CD4-positive, alpha-beta memory T cell (primary cell): Measurements from ENCODE around the gene SPEN. TPM values are rescaled to one million over a fixed set of nuclear protein-coding genes. Genes with fewer than 3 reads are reported as not detected.

Experiments
- CTCF ChIA-PET: fragments of 350-600 bp; sonication (Branson Sonifier 250); formaldehyde crosslinking; loops from one replicate; lab custom pipeline; 2021; ENCODE audit warnings: inconsistent platforms; ENCODE audit not compliant: partially characterized antibody; lab: Charles Lee
- POLR2A ChIA-PET: fragments of 350-600 bp; sonication (Branson Sonifier 250); formaldehyde crosslinking; loops from one replicate; lab custom pipeline; 2021; ENCODE audit not compliant: partially characterized antibody; lab: Charles Lee
- DNase-seq, 5 donors: peaks; one replicate each; pipeline versions ENCODE4 v3.0.0 to v3.0.0-alpha.2; 2020 to 2022; ENCODE audit warnings: mixed read lengths in 1 of 5
- H3K27ac ChIP-seq: one replicate; pipeline ENCODE4 v1.7.0; 2013; ENCODE audit warnings: low read depth, low read length
- H3K27me3 ChIP-seq: 2 replicates; pipeline ENCODE4 v1.7.0; 2013; ENCODE audit warnings: mild to moderate bottlenecking, low read length, moderate library complexity; ENCODE audit not compliant: insufficient read depth
- H3K36me3 ChIP-seq: 2 replicates; pipeline ENCODE4 v1.7.0; 2013; ENCODE audit warnings: mild to moderate bottlenecking, low read length, moderate library complexity; ENCODE audit not compliant: insufficient read depth
- H3K4me1 ChIP-seq: 2 replicates; pipeline ENCODE4 v1.7.0; 2013; ENCODE audit warnings: mild to moderate bottlenecking, low read length, moderate library complexity; ENCODE audit not compliant: insufficient read depth
- H3K4me3 ChIP-seq, 2 donors: one replicate each; pipeline ENCODE4 v1.7.0; 2013; ENCODE audit warnings: low read length in 2 of 2, mild to moderate bottlenecking in 1 of 2
- H3K9me3 ChIP-seq, 2 donors: one replicate each; pipeline ENCODE4 v1.7.0; 2013; ENCODE audit warnings: low read length in 2 of 2, control low read depth in 1 of 2; ENCODE audit not compliant: control insufficient read depth in 1 of 2
- H3K27ac Mint-ChIP-seq, 7 donors: one replicate each; pipeline ENCODE4 v1.8.0; 2020 to 2021; ENCODE audit warnings: mixed read lengths in 7 of 7, mild to moderate bottlenecking in 6 of 7, inconsistent platforms in 3 of 7, moderate library complexity in 3 of 7
- H3K27me3 Mint-ChIP-seq, 2 donors: one replicate each; pipeline ENCODE4 v1.8.0; 2020 to 2021; ENCODE audit warnings: mixed read lengths in 2 of 2
- H3K36me3 Mint-ChIP-seq, 2 donors: one replicate each; pipeline ENCODE4 v1.8.0; 2020 to 2021; ENCODE audit warnings: mixed read lengths in 2 of 2, inconsistent platforms in 1 of 2, mild to moderate bottlenecking in 1 of 2
- H3K4me1 Mint-ChIP-seq, 4 donors: one replicate each; pipeline ENCODE4 v1.8.0; 2020 to 2021; ENCODE audit warnings: mixed read lengths in 4 of 4, mild to moderate bottlenecking in 1 of 4
- H3K4me3 Mint-ChIP-seq, 8 donors: one replicate each; pipeline ENCODE4 v1.8.0; 2020 to 2021; ENCODE audit warnings: mixed read lengths in 8 of 8, mild to moderate bottlenecking in 7 of 8, moderate library complexity in 6 of 8, inconsistent platforms in 3 of 8
- H3K9me3 Mint-ChIP-seq, 8 donors: one replicate each; pipeline ENCODE4 v1.8.0; 2020 to 2021; ENCODE audit warnings: mixed read lengths in 8 of 8, mild to moderate bottlenecking in 5 of 8, inconsistent platforms in 3 of 8, moderate library complexity in 1 of 8
- intact Hi-C: fragments of 100-400 bp; cut with micrococcal nuclease; formaldehyde crosslinking; loops from one replicate; pipeline ENCODE4 v1.15.1; 2023
- polyA plus RNA-seq, 2 donors: library from polyadenylated mRNA; unstranded; fragments of 300-500 nt; fragmentation: Illumina TruSeq; gene quantifications; one replicate each; pipeline ENCODE4 v1.2.3, GENCODE V29; 2021
- total RNA-seq, 2 experiments: library from RNA; stranded (reverse); gene quantifications; one replicate each; pipeline ENCODE4 v1.2.3, GENCODE V29; 2021

Gene SPEN
- total and polyA plus RNA-seq, 4 experiments from 2014 or later = 2.4 to 87.8 (median 62.4) TPM

GRCh38 chr1:15939181-15940109, 91.9 kb downstream of the SPEN start:
- Mint-ChIP-seq H3K4me1 (no peaks in the 10 kb centered on the region), H3K4me3 (no peak overlapping the region), H3K27ac (peak overlapping the region in 6 of 7 donors; percentile 46 to 79 (median 66)), H3K9me3 (peaks cover 0 to 2% (median 0%) of the 10 kb centered on the region in 8 donors), H3K27me3 (no peaks in the 10 kb centered on the region), H3K36me3 (peaks cover 30 to 65% of the 10 kb centered on the region in 2 donors)
- peaks cover 68% of the 10 kb centered on the region for H3K36me3 ChIP-seq
- H3K4me1 ChIP-seq = no peaks in the 10 kb centered on the region
- no peaks in the 10 kb centered on the region for H3K27me3 ChIP-seq
- intact Hi-C loops = no loop called here
- no peaks in the 10 kb centered on the region for H3K9me3 ChIP-seq
- CTCF ChIA-PET = no interaction called here
- no peak for DNase-seq
- H3K4me3 ChIP-seq = no peak overlapping the region
- POLR2A ChIA-PET = no interaction called here
- H3K27ac ChIP-seq = no peak overlapping the region

GRCh38 chr1:15940110-15941043, 92.9 kb downstream of the SPEN start:
- peaks cover 62% of the 10 kb centered on the region for H3K36me3 ChIP-seq
- no peak overlapping the region for H3K4me3 Mint-ChIP-seq
- H3K27me3 ChIP-seq = no peaks in the 10 kb centered on the region
- H3K27me3 Mint-ChIP-seq = no peaks in the 10 kb centered on the region
- H3K4me1 Mint-ChIP-seq = no peaks in the 10 kb centered on the region
- intact Hi-C loops = no loop called here
- no peaks in the 10 kb centered on the region for H3K4me1 ChIP-seq
- H3K9me3 ChIP-seq = no peaks in the 10 kb centered on the region
- peaks cover 27 to 61% of the 10 kb centered on the region in 2 donors for H3K36me3 Mint-ChIP-seq
- ChIA-PET CTCF (no interaction called here), POLR2A (no interaction called here)
- no peak overlapping the region for H3K4me3 ChIP-seq
- H3K27ac Mint-ChIP-seq = peak overlapping the region in 3 of 7 donors; percentile 41 to 64 (median 42)
- DNase-seq = no peak
- H3K9me3 Mint-ChIP-seq = no peaks in the 10 kb centered on the region
- no peak overlapping the region for H3K27ac ChIP-seq

DNA sequence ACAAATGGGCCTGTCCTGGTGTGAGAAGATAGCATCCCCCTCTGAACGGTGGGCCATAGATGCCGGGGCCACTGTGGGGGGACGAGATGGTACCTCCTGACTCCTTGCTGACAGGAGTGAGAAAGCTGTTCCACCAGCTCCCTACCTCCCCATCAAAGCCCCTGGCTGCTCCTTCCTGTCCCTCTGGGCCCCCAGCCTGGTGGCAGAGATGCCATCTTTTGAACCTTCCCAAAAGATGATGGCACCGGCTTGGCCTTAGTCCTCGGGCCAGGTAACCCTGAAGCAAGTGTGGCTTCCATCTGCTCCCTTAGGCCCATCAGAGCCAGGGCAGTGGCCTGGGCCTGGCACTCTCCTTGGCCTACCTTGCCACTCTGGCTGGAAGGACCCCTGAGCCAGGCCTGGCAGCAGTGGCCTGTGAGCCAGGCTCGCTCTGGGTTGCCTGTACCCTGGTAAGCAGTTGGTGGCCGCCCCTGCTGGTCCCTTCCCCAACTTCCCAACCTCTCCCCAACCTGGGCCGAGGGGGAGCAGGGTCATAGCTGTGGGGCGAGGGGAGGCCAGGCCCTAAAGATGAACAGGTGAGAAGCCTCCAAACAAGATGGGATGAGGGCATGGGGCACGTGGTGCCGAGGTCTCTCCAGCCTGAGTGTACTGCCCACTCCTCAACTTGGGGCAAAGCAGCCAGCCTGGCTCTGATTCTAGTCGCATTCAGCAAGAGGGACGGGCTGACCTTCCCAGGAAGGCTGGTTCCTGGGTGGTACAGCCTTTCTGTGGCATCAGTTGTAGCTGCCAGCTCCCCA, 93.7 kb downstream of the SPEN start:
- H3K4me1 ChIP-seq = no peaks in the 10 kb centered on the region
- no peaks in the 10 kb centered on the region for H3K27me3 Mint-ChIP-seq
- no peaks in the 10 kb centered on the region for H3K9me3 Mint-ChIP-seq
- no peaks in the 10 kb centered on the region for H3K27me3 ChIP-seq
- CTCF ChIA-PET = no interaction called here
- DNase-seq = no peak
- H3K4me3 Mint-ChIP-seq = no peak overlapping the region
- no peaks in the 10 kb centered on the region for H3K9me3 ChIP-seq
- peaks cover 68% of the 10 kb centered on the region for H3K36me3 ChIP-seq
- H3K27ac Mint-ChIP-seq = peak overlapping the region in 1 of 7 donors; percentile 42
- peaks cover 28 to 59% of the 10 kb centered on the region in 2 donors for H3K36me3 Mint-ChIP-seq
- H3K4me3 ChIP-seq = no peak overlapping the region
- H3K27ac ChIP-seq = no peak overlapping the region
- intact Hi-C loops = no loop called here
- peaks cover 0 to 2% (median 0%) of the 10 kb centered on the region in 4 donors for H3K4me1 Mint-ChIP-seq
- POLR2A ChIA-PET = interaction anchor here (1.2 kb wide), 1 partner anchor 107 kb away, joined by 3 read pairs; no protein-coding TSS in a partner anchor

- Mint-ChIP-seq H3K27ac (peak overlapping the region in 1 of 7 donors; percentile 53), H3K27me3 (no peaks in the 10 kb centered on the region), H3K36me3 (peaks cover 32 to 61% of the 10 kb centered on the region in 2 donors), H3K9me3 (no peaks in the 10 kb centered on the region), H3K4me3 (no peak overlapping the region), H3K4me1 (peaks cover 0 to 8% (median 0%) of the 10 kb centered on the region in 4 donors)
- H3K4me1 ChIP-seq = no peaks in the 10 kb centered on the region
- CTCF ChIA-PET = no interaction called here
- POLR2A ChIA-PET = interaction anchor here (1.2 kb wide), 1 partner anchor 108 kb away, joined by 3 read pairs; no protein-coding TSS in a partner anchor
- intact Hi-C loops = no loop called here
- H3K27ac ChIP-seq = no peak overlapping the region
- H3K36me3 ChIP-seq = peaks cover 75% of the 10 kb centered on the region
- no peaks in the 10 kb centered on the region for H3K27me3 ChIP-seq
- no peak for DNase-seq
- H3K9me3 ChIP-seq = no peaks in the 10 kb centered on the region
- H3K4me3 ChIP-seq = no peak overlapping the region
These were observed 94.6 kb downstream of the SPEN start for GRCh38 chr1:15941899-15942660.

- no peak overlapping the region for H3K4me3 ChIP-seq
- Mint-ChIP-seq H3K36me3 (peaks cover 31 to 61% of the 10 kb centered on the region in 2 donors), H3K4me3 (no peak overlapping the region), H3K9me3 (no peaks in the 10 kb centered on the region), H3K27ac (peak overlapping the region in 2 of 7 donors; percentile 53 to 57), H3K27me3 (no peaks in the 10 kb centered on the region), H3K4me1 (peaks cover 3 to 15% (median 4%) of the 10 kb centered on the region in 4 donors)
- H3K27me3 ChIP-seq = no peaks in the 10 kb centered on the region
- no peaks in the 10 kb centered on the region for H3K9me3 ChIP-seq
- H3K4me1 ChIP-seq = peaks cover 2% of the 10 kb centered on the region
- intact Hi-C loops = no loop called here
- POLR2A ChIA-PET = interaction anchor here (1.2 kb wide), 1 partner anchor 108 kb away, joined by 3 read pairs; no protein-coding TSS in a partner anchor
- H3K27ac ChIP-seq = no peak overlapping the region
- no peak for DNase-seq
- H3K36me3 ChIP-seq = peaks cover 77% of the 10 kb centered on the region
- CTCF ChIA-PET = no interaction called here
These were observed 95.3 kb downstream of the SPEN start for GRCh38 chr1:15942661-15943327.
